Adrenal gland (tissue), 5 donors: Measurements from ENCODE around the gene TPRG1.

Source experiments
- CTCF ChIP-seq, 6 experiments: fragments of 450-650 bp in 4 of 6; fragments of 200-600 bp in 2 of 6; sonication (generic) in 1 of 6; IDR thresholded peaks; 1 replicate in 5 of 6; 2 replicates in 1 of 6; pipeline versions ENCODE4 v1.5.1 to v1.8.0; 2016 to 2021; ENCODE audit warnings: antibody characterized with exemption in 6 of 6, mild to moderate bottlenecking in 2 of 6, moderate library complexity in 1 of 6
- POLR2A ChIP-seq, 2 donors: fragments of 450-650 bp; IDR thresholded peaks; one replicate each; pipeline ENCODE4 v1.6.1; 2017; ENCODE audit warnings: antibody characterized with exemption in 2 of 2, mild to moderate bottlenecking in 2 of 2, moderate library complexity in 1 of 2
- donor health status: DM: no; HTN: no; CAD: no.

- TF ChIP-seq CTCF (IDR thresholded peaks at IDR 0.05) (peak; percentile 23 to 63 (median 55)), POLR2A (IDR thresholded peaks at IDR 0.05) (no peak)
These were observed 98.6 kb downstream of the TPRG1 start for GRCh38 chr3:189270248-189270832.
